HEK293T (cell line): ENCODE data around the gene AMPD1.

ENCODE experiments used
- CTCF ChIA-PET: fragments of 350-600 bp; formaldehyde crosslinking; extraction: SDS; loops from one replicate; lab custom pipeline; 2021; ENCODE audit warnings: antibody characterized with exemption, inconsistent platforms; lab: Yijun Ruan, JAX
- POLR2A ChIA-PET: fragments of 350-600 bp; formaldehyde crosslinking; extraction: SDS; loops from one replicate; lab custom pipeline; 2020; ENCODE audit warnings: antibody characterized with exemption, inconsistent platforms; lab: Yijun Ruan, JAX
- DNase-seq: peaks from one replicate; pipeline ENCODE4 v3.0.0; 2012; ENCODE audit warnings: mixed read lengths; ENCODE audit errors: extremely low spot score
- ARNT ChIP-seq: fragments of 450-650 bp; IDR thresholded peaks from 2 replicates; pipeline ENCODE4 v1.6.1; 2017; ENCODE audit warnings: mild to moderate bottlenecking
- BHLHE40 ChIP-seq: fragments of 450-650 bp; IDR thresholded peaks from 2 replicates; pipeline ENCODE4 v1.6.1; 2016; ENCODE audit warnings: mild to moderate bottlenecking, moderate library complexity, borderline replicate concordance
- CTBP1 ChIP-seq: fragments of 450-650 bp; IDR thresholded peaks from 2 replicates; pipeline ENCODE4 v1.6.1; 2016; ENCODE audit warnings: borderline replicate concordance
- ELF4 ChIP-seq: fragments of 450-650 bp; IDR thresholded peaks from 2 replicates; pipeline ENCODE4 v1.6.1; 2017; ENCODE audit warnings: antibody characterized with exemption
- FOXA1 ChIP-seq: fragments of 450-650 bp; IDR thresholded peaks from 2 replicates; pipeline ENCODE4 v1.6.1; 2016; ENCODE audit warnings: mild to moderate bottlenecking
- FOXK2 ChIP-seq: fragments of 450-650 bp; IDR thresholded peaks from 2 replicates; pipeline ENCODE4 v1.6.1; 2016; ENCODE audit warnings: mild to moderate bottlenecking
- FOXM1 ChIP-seq: fragments of 450-650 bp; IDR thresholded peaks from 2 replicates; pipeline ENCODE4 v1.6.1; 2017; ENCODE audit warnings: mild to moderate bottlenecking, borderline replicate concordance
- HDGF ChIP-seq: fragments of 450-650 bp; IDR thresholded peaks from 2 replicates; pipeline ENCODE4 v1.6.1; 2017; ENCODE audit warnings: antibody characterized with exemption, borderline replicate concordance
- L3MBTL2 ChIP-seq: fragments of 450-650 bp; conservative IDR thresholded peaks from 2 replicates; pipeline ENCODE4 v1.6.1; 2016; ENCODE audit warnings: mild to moderate bottlenecking
- LEF1 ChIP-seq: fragments of 450-650 bp; IDR thresholded peaks from 2 replicates; pipeline ENCODE4 v1.6.1; 2017; ENCODE audit warnings: mild to moderate bottlenecking, borderline replicate concordance
- NFRKB ChIP-seq: fragments of 450-650 bp; IDR thresholded peaks from 2 replicates; pipeline ENCODE4 v1.6.1; 2016; ENCODE audit warnings: mild to moderate bottlenecking, moderate library complexity
- PKNOX1 ChIP-seq: fragments of 450-650 bp; IDR thresholded peaks from 2 replicates; pipeline ENCODE4 v1.6.1; 2016
- SP1 ChIP-seq: fragments of 450-650 bp; IDR thresholded peaks from 2 replicates; pipeline ENCODE4 v1.6.1; 2017
- SUZ12 ChIP-seq: fragments of 450-650 bp; IDR thresholded peaks from 2 replicates; pipeline ENCODE4 v1.6.1; 2016; ENCODE audit warnings: mild to moderate bottlenecking
- TARDBP ChIP-seq: fragments of 450-650 bp; IDR thresholded peaks from 2 replicates; pipeline ENCODE4 v1.6.1; 2016
- ZNF384 ChIP-seq: fragments of 450-650 bp; IDR thresholded peaks from 2 replicates; pipeline ENCODE4 v1.6.1; 2016

Gene AMPD1

DNA sequence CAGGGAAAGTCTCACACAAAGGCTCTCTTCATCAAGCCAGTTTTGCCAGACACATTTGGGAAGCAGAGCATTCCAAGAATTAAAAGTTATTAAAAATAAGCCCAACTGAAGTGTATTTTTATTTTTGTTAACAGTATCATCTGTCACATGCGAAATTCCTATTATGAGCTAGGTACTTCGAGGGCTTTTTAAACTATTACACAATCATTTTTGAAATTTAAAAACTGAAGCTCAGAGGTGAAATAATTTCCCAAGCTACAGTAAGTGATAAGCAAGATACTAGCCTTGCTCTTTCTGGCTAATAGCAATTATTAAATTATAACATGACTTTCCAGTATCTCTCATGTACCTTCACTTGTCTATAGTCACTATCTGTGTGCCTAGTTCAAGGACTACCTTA lies 33.2 kb upstream of the AMPD1 start:
- no peak for TF ChIP-seq TARDBP
- no peak for TF ChIP-seq BHLHE40
- TF ChIP-seq ELF4 = no peak
- no peak for TF ChIP-seq CTBP1
- POLR2A ChIA-PET = no interaction called here

GRCh38 chr1:114725230-114725629 lies 29.9 kb upstream of the AMPD1 start:
- TF ChIP-seq NFRKB (no peak), FOXK2 (no peak), SUZ12 (no peak), TARDBP (no peak), ARNT (no peak), CTBP1 (no peak), FOXM1 (no peak), LEF1 (no peak), SP1 (no peak), HDGF (no peak), FOXA1 (no peak), L3MBTL2 (no peak), ZNF384 (no peak), PKNOX1 (no peak), ELF4 (no peak)
- ChIA-PET CTCF (interaction anchor here (0.6 kb wide), 1 partner anchor 773 kb away, joined by 3 read pairs; no protein-coding TSS in a partner anchor), POLR2A (no interaction called here)
- no peak for DNase-seq

More for the DNA sequence above, 33.2 kb upstream of the AMPD1 start:
- CTCF ChIA-PET = no interaction called here
- DNase-seq = no peak

- CTCF ChIA-PET = no interaction called here
- POLR2A ChIA-PET = no interaction called here
- TF ChIP-seq BHLHE40 (no peak), FOXA1 (no peak), CTBP1 (no peak), FOXM1 (no peak), ELF4 (no peak), NFRKB (no peak), LEF1 (no peak)
- no peak for DNase-seq
Measured at GRCh38 chr1:114723915-114724314, 28.6 kb upstream of the AMPD1 start.

GRCh38 chr1:114723457-114723856 lies 28.1 kb upstream of the AMPD1 start:
- DNase-seq = no peak
- ChIA-PET POLR2A (no interaction called here), CTCF (no interaction called here)
- TF ChIP-seq ELF4 = no peak
- TF ChIP-seq NFRKB = no peak
- no peak for TF ChIP-seq HDGF

DNA sequence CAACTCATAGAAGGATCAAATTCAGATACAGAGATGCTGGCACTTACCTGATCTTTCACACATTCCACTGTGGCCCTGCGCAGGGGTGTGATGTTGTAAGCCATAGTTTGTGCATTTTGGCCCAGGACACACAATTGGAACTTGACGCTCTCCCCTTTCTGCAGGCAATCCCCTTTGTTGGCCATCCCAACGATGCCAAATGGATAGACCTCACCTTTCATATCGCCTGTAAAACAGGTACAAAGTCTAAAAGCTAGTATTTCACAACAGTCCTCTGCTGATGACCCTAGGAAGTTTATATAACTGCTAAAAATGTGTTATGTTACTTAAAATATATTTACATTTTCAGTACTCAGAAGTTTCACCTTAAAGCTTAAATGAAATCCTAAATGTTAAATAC lies 25.1 kb upstream of the AMPD1 start:
- ChIA-PET POLR2A (no interaction called here), CTCF (interaction anchor here (0.5 kb wide), 1 partner anchor 48 kb away, joined by 4 read pairs; no protein-coding TSS in a partner anchor)
- DNase-seq = no peak
- no peak for TF ChIP-seq HDGF
- TF ChIP-seq SP1 = no peak
- no peak for TF ChIP-seq FOXA1
- no peak for TF ChIP-seq FOXK2
- TF ChIP-seq ARNT = no peak
- TF ChIP-seq CTBP1 = no peak
- no peak for TF ChIP-seq ELF4
- TF ChIP-seq FOXM1 = no peak
- TF ChIP-seq PKNOX1 = no peak
- no peak for TF ChIP-seq ZNF384
- TF ChIP-seq NFRKB = no peak

- CTCF ChIA-PET = no interaction called here
- TF ChIP-seq TARDBP = no peak
- no peak for TF ChIP-seq LEF1
- TF ChIP-seq HDGF = no peak
- no peak for TF ChIP-seq SUZ12
- no peak for TF ChIP-seq PKNOX1
- POLR2A ChIA-PET = no interaction called here
- DNase-seq = no peak
Measured at GRCh38 chr1:114719424-114719787, 24.1 kb upstream of the AMPD1 start.

GRCh38 chr1:114718661-114719423 lies 23.5 kb upstream of the AMPD1 start:
- CTCF ChIA-PET = no interaction called here
- DNase-seq = no peak
- POLR2A ChIA-PET = no interaction called here
- TF ChIP-seq L3MBTL2 (no peak), NFRKB (no peak), PKNOX1 (no peak), ARNT (no peak), FOXA1 (no peak)
